ENCODE measurements around the gene C1QTNF6.

- TF ChIP-seq CTCF (IDR thresholded peaks at IDR 0.05; ENCODE audit: poor library complexity, severe bottlenecking) (no peak), EP300 (conservative IDR thresholded peaks at IDR 0.05; ENCODE audit: poor library complexity, severe bottlenecking) (no peak), POLR2AphosphoS5 (IDR thresholded peaks at IDR 0.05) (no peak), SMC3 (conservative IDR thresholded peaks at IDR 0.05; ENCODE audit: poor library complexity) (no peak)
Observed at GRCh38 chr22:37180531-37181231, 7.4 kb downstream of the C1QTNF6 start.

Data from neural cell (in vitro differentiated cells).